Measurements from ENCODE around the gene TSPYL4.
A peak's percentile ranks its signal among the peaks of the same experiment; 100 is the strongest.

TSPYL4 gene

DNA sequence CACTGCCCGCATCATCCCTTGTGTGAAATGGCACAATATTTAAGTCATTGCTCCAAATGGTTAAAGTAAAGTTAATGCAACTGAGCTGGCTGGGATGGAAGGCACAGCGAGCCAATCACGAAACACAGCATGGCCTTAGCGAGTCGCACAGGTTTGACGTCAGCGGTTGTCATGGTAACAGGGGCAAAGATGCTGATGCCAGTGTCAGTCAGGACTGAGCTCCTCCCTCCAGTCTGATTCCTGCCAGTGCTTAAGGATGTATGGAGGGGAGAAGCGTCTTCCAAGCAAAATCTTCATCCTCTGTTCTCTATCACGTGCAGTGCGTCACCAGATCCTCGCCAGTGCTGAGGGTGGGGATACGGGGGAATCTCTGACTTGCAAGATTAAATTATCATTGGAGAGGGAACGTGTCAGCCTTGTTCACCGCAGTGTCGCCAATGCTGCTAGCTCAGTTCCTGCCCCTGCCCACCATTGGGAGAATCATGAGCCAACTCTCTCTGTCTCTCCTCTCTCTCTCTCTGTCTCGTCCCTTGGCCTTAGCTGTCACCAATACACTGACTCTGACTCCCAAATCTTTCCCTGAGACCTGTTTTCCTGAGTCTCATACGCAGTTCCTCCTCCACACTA lies 24.5 kb downstream of the TSPYL4 start:
- peak; percentile 97 for DNase-seq (ENCODE audit: low spot score)

DNA sequence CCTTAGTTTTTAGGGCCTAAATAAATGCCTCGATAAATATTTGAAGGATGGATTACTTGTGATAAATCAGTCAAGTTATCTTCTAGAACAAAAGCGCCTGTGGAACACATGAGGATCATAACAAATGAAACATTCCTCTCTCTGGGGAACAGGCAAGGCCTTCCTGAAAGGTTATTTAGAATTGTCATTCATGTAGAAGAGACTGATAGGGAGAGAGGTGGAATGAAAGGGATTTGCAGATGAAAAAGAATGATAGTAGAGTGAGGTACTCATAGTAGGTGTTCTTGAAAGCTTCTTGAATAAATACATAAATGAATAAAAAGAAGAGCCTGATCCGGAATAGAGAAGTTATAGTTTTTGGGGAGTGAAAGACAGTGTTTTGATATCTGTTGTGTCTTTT lies 30.5 kb downstream of the TSPYL4 start:
- DNase-seq (ENCODE audit: low spot score): no peak

DNA sequence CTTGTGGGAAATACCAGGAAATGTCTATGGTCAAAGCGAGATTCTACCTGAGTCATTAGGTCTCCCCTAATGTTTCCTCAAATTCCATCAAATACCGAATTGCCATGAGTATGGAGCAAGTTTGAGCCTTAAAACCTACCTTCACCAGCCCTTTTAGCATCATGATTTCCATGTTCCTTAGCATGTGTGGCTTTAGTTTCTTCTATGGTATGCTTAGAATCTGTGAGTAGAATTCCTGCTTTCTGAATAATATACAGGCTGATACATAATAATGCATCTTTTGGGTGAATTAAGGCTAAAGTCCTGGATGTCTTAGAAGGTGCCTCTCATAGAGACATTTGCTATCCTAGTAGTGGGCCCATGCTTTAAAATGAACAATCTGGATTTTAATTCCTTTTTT lies 32.0 kb downstream of the TSPYL4 start:
- no peak for DNase-seq (ENCODE audit: low spot score)

DNA sequence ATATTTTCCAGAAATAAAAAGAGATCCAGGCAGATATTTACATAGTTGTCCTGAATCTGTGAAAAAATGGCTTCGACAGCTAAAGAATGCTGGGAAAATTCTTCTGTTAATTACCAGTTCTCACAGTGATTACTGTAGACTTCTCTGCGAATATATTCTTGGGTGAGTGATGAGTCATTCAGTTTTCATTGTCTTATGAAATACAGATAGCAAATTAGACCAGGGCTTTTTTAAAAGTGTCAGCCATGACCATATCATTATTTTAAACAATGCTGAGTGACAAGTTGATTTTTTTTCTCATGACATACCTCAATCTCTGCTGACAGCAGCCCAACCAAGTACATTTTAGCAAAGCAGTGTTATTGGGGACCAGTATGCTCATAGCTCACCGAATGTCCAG lies 32.8 kb downstream of the TSPYL4 start:
- no peak for DNase-seq (ENCODE audit: low spot score)

DNA sequence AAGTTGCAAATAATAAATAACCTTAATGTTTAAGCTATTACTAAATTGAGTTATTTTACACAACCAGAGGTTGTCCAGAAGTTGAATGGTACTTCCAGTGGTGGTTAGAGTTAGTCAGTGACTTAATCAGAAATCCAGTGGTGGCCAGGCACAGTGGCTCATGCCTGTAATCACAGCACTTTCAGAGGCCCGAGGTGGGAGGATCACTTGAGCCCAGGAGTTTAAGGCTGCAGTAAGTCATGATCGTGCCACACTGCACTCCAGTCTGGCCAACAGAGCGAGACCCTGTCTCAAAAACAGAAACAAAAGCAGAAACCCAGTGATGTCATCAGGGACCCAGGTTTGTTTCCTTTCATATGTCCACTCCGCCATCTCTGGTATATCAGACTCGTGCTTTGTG lies 35.0 kb downstream of the TSPYL4 start:
- DNase-seq (ENCODE audit: low spot score): no peak

DNA sequence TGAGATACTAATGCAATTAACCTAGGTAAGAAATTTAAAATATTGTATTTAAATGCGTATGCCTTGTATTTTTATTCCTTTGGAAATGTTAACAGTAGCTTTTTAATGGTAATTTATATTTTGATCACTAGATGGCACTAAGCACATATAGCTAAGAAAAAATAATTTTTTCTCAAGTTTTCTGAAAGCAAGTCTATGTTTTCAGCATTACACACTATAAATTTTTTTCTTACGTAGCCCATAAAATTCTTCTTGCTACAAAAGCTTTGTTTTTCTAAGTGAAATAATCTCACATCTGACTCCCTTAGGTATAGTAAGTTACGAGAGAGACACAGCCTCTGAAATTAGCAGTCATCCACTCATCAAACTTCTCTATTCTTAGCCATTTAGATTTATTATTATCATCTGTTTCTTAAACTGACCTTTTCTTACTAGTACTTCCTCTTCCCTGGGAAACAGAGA lies 35.7 kb downstream of the TSPYL4 start:
- no peak for DNase-seq (ENCODE audit: low spot score)

DNA sequence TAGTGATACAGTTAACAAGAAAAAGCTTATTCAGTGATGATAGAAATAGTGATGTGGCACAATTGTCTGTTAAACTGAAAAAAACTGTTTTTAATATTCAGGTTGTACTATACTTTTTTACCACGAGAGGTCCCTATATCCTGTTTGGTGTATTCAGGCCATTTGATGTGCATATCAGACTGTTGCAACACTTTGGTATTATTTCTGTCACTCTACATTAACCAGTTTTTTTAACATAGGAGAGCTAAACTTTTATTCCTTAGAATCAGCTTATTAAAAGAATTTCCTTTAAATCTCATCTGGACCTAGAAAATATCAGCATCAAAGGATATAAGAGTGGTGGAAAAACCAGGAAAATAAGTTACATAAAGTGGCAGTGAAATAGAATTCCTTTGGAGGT lies 36.8 kb downstream of the TSPYL4 start:
- DNase-seq (ENCODE audit: low spot score): peak; percentile 34

DNA sequence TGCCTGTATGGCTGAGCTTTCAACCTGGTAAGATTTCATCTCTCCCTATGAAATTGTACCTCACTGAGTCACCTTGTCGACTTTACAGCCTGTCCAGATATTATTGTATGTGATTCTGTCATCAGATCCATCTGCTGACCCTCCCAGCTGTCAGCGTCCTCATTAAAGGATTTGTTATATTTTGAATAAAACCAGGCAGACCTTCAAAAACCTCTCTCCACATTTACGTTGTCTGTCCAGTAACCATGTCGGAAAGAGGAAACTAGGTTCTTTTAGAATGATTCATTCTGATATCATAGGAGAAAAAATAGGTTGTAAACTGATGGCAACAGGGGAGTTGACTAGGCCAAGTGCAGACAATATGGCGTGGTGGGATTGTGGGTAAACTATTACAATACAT lies 38.5 kb downstream of the TSPYL4 start:
- DNase-seq (ENCODE audit: low spot score): no peak

DNA sequence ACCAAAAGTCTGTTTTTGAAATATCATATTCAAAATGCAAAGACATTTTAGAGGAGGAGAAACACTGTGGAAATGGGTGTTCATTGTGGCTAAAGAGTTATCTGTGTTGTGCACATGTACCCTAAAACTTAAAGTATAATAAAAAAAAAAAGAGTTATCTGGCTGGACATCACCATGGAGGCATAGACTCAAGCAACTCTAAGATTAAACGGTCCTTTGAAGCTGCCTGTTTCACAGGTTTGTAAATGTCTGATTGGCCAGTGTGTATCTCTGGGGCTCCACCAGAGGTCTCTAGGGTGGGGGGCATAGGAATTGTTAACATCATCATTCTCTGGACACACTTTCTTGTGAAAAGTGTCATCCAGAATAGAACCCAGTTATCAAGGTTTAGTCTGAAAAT lies 39.2 kb downstream of the TSPYL4 start:
- no peak for DNase-seq (ENCODE audit: low spot score)

DNA sequence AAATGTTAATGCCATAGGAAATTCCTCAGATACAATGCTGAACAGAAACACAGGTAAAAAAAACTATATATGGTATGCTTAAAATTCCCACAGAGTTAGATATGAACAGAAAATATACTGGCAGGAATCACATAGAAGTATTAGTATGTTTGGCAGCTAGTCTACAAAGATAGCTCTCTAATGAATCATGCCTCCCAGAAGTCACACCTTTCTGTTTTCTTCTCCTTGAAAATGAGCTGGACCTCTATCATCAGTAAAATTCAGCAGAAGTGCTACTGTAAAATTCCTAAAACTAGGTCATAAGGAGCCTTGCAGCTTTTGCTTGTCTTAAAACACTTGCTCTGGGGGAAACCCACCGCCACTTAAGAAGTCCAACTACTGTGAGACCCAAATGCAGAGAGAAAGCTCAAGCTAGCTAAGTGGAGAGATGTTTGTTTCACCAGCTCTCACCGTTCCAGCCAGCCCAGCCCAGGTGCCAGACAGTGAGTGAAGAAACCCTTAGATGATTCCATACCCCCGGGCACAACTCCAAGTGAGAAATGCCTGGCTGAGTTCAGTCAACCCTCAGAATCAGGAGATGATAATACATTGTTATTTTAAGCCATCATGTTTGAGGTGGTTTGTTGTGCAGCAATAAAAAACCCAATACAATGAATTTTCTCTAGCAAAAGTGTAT lies 43.0 kb downstream of the TSPYL4 start:
- no peak for DNase-seq (ENCODE audit: low spot score)

DNA sequence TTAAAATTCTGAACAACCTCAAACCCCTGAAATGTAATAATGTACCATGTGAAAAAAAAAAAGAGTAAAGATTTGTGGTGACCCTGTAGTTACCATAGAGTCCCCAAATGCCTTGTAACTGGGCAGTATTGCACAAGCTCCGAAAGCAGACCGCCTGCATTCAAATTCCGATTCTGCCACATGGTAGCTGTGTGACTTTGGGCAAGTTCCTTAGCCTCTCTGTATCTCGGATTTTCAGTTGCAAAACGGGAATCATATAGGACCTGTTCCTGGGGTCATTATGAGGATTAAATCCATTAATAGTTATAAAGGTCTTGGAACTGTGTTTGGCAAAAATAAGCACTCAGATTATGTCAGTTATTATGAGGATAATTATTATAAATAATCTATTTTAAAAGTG lies 43.6 kb downstream of the TSPYL4 start:
- DNase-seq (ENCODE audit: low spot score): no peak

DNA sequence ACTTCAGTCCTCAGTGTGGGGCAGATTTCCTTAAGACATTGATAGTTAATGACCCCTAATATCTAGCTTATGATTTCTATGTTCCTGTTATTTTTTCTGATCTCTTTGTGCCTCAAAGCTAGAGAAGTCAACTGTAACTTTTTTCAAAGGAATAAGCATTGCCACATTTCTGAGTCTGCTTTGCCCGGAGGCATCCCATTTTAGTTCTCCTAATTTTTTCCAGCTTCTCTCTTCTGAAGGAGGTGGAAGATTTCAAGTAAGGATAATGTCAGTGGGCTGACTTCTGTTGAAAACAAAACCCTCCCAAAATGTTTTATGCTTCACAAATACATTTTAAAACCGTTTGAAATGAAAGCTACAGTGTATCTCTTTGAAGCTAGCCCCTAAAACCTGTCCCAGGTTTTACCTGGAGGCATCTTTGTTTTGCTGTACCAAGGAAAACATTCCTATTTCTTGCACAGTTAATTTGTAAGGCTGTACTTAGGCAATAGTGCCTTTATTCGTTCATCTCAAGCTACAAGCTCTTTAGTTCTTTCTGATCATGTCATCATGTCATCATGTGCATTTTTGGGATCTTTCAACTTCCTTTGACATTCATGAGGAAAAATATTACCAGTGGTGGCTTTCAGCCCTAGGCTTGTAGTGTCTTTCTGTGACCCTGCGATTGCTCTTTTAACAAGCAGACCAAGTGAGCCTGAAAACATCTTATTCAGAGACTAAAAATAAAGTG lies 45.7 kb downstream of the TSPYL4 start:
- DNase-seq (ENCODE audit: low spot score): no peak

DNA sequence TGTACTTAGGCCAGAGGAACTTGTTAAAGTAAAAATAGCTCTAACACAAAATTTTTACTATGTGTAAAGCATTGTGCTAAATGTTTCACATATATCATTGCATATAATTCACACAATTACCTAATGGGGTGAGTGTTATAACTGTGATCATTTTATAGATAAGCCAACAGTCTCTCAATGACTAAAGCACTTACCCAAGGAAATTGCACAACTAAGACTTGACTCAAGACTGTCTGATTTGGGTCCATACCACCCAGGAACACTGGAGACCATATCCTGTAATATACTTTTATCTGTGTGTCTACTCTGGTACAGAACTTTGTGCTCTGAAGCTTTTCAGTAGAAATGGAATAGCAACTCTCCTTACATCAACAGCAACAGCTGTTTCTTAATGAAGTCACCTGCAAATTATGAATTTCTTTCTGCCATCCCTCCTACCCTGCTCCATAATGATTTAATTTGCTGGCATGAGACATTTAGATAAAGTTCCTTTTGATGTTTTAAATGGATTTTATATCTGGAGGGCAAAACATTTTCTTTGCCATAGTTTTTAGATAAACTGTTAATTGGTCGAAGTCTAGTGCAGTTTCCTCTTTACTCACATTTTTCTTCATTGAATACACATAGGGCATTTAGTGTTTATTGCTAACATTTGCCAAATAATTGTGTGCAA lies 47.5 kb downstream of the TSPYL4 start:
- no peak for DNase-seq (ENCODE audit: low spot score)

DNA sequence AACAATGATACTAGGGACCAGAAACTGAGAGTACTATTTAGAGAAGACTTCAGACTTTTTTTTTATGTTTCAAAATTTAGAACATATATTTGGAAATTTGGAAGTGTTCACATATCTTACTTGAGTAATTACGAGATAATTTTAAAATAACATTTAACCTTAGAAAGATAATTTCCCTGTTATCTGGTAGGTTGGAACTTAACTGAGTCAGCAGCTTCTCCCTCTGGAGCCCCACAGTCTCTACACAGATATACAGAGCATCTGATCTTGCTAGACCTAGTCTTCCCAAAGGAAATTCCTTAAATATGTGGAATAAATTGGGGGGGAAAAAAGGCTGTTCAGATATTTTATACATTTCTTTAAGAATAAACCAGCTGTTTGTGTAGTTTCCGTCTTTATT lies 48.6 kb downstream of the TSPYL4 start:
- no peak for DNase-seq (ENCODE audit: low spot score)

DNA sequence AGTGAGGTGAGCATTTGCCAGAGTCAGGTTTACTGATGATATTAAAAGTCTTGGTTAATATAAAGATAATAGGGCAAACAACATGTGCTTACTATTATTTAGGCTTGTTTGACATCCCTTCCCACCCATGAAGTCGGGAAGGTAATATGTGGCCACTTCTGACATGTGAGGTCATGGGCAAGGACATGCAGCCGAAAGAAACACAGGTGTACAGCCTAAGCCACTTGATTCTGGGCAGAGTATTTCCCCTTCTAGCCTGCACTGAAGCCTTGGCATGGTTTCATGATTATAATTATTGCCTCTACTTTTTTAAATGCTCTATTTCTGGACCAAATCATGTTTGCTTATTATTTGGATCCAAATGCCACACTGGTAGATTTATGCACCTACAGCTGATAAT lies 52.3 kb downstream of the TSPYL4 start:
- no peak for DNase-seq (ENCODE audit: low spot score)

DNA sequence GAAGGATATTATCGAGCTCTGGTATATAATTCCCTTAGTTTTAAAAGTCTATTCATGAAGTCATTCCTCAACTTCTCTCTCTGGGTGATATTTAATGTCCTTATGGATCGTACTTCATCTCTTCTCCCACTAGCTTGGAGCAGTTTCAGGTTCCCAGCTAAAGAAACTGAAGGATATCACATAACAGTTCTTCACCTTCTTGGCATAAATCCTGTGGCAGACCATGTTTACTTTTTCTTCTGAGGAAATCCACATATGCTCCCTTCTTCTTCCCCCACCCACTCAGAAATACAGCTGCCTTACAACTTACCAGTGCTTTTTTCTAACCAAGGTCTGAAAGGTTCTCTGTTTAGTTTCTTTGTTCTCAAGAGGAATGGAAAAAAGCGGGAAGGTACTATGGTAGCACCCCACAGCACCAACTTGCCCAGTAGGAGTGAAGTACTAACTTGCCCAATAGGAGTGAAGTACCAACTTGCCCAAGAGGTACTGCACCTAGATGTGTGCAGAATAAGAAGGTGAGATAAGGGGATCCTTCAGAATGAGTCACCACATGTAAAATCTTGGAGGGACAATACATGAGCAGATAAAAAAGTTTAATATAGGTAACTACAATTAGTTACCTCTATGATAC lies 53.1 kb downstream of the TSPYL4 start:
- no peak for DNase-seq (ENCODE audit: low spot score)

Data from SK-N-DZ (cell line).